ES-I3 (cell line): ENCODE results near the gene PTP4A1.
"Not testable (repeated sequence)": the region's sequence is repeated elsewhere in the genome, so short reads cannot be mapped to it uniquely, and the experiment has no call there.

ENCODE experiments used
- H3K36me3 ChIP-seq: 2 replicates; pipeline ENCODE4 v1.6.1; 2013; ENCODE audit warnings: mild to moderate bottlenecking, low read length, control low read depth, moderate library complexity; ENCODE audit not compliant: insufficient read depth
- H3K4me1 ChIP-seq: 2 replicates; pipeline ENCODE4 v1.6.1; 2013; ENCODE audit warnings: mild to moderate bottlenecking, control low read depth, low read length; ENCODE audit not compliant: insufficient read depth
- H3K9ac ChIP-seq: 2 replicates; pipeline ENCODE4 v1.6.1; 2013; ENCODE audit warnings: low read depth, mild to moderate bottlenecking, low read length, moderate library complexity
- H3K9me3 ChIP-seq: 2 replicates; pipeline ENCODE4 v1.6.1; 2013; ENCODE audit warnings: mild to moderate bottlenecking, low read length, moderate library complexity; ENCODE audit not compliant: control insufficient read depth, insufficient read depth

The PTP4A1 gene

GRCh38 chr6:63584125-63584514 is 11.8 kb downstream of the PTP4A1 start:
- Histone ChIP-seq H3K9ac (no peak overlapping the region), H3K36me3 (peaks cover 22% of the 10 kb centered on the region), H3K9me3 (no peaks in the 10 kb centered on the region), H3K4me1 (no peaks in the 10 kb centered on the region)

GRCh38 chr6:63584566-63584965 is 12.3 kb downstream of the PTP4A1 start:
- Histone ChIP-seq H3K9me3 (no peaks in the 10 kb centered on the region), H3K36me3 (peaks cover 17% of the 10 kb centered on the region), H3K9ac (no peak overlapping the region), H3K4me1 (no peaks in the 10 kb centered on the region)

GRCh38 chr6:63585652-63586051 is 13.4 kb downstream of the PTP4A1 start:
- H3K4me1 ChIP-seq, H3K9me3 ChIP-seq, H3K9ac ChIP-seq, H3K36me3 ChIP-seq: not testable (repeated sequence)

- Histone ChIP-seq H3K4me1 (peaks cover 6% of the 10 kb centered on the region; the same call in 1 of the 2 replicates), H3K9me3 (no peaks in the 10 kb centered on the region), H3K9ac (no peak overlapping the region), H3K36me3 (no peaks in the 10 kb centered on the region)
These were observed 17.7 kb downstream of the PTP4A1 start for GRCh38 chr6:63589952-63590411.

- no peaks in the 10 kb centered on the region for H3K9me3 ChIP-seq
- peaks cover 6% of the 10 kb centered on the region; the same call in 1 of the 2 replicates for H3K4me1 ChIP-seq
- no peaks in the 10 kb centered on the region for H3K36me3 ChIP-seq
- H3K9ac ChIP-seq, result no peak overlapping the region
These were observed 20.6 kb downstream of the PTP4A1 start for GRCh38 chr6:63592886-63593285.

- Histone ChIP-seq H3K36me3 (no peaks in the 10 kb centered on the region), H3K9ac (peak overlapping the region; percentile 89), H3K4me1 (no peaks in the 10 kb centered on the region), H3K9me3 (no peaks in the 10 kb centered on the region)
These were observed 25.1 kb downstream of the PTP4A1 start for GRCh38 chr6:63597141-63598048.

GRCh38 chr6:63598049-63599036 is 26.1 kb downstream of the PTP4A1 start:
- H3K4me1 ChIP-seq, result no peaks in the 10 kb centered on the region
- H3K9ac ChIP-seq, result peak overlapping the region; percentile 89
- no peaks in the 10 kb centered on the region for H3K36me3 ChIP-seq
- no peaks in the 10 kb centered on the region for H3K9me3 ChIP-seq

GRCh38 chr6:63599243-63599642 is 27.0 kb downstream of the PTP4A1 start:
- no peaks in the 10 kb centered on the region for H3K9me3 ChIP-seq
- no peak overlapping the region for H3K9ac ChIP-seq
- H3K36me3 ChIP-seq, result no peaks in the 10 kb centered on the region
- H3K4me1 ChIP-seq, result no peaks in the 10 kb centered on the region

- no peak overlapping the region for H3K9ac ChIP-seq
- H3K9me3 ChIP-seq, result no peaks in the 10 kb centered on the region
- no peaks in the 10 kb centered on the region for H3K4me1 ChIP-seq
- no peaks in the 10 kb centered on the region for H3K36me3 ChIP-seq
These were observed 27.9 kb downstream of the PTP4A1 start for GRCh38 chr6:63600136-63600535.

- Histone ChIP-seq H3K9ac (no peak overlapping the region), H3K36me3 (no peaks in the 10 kb centered on the region), H3K4me1 (no peaks in the 10 kb centered on the region), H3K9me3 (no peaks in the 10 kb centered on the region)
These were observed 37.0 kb downstream of the PTP4A1 start for GRCh38 chr6:63609231-63609630.

GRCh38 chr6:63610944-63611343 is 38.7 kb downstream of the PTP4A1 start:
- Histone ChIP-seq H3K9me3 (no peaks in the 10 kb centered on the region), H3K36me3 (no peaks in the 10 kb centered on the region), H3K9ac (no peak overlapping the region), H3K4me1 (no peaks in the 10 kb centered on the region)

GRCh38 chr6:63611560-63611959 is 39.3 kb downstream of the PTP4A1 start:
- no peaks in the 10 kb centered on the region for H3K4me1 ChIP-seq
- no peaks in the 10 kb centered on the region for H3K36me3 ChIP-seq
- no peak overlapping the region for H3K9ac ChIP-seq
- H3K9me3 ChIP-seq, result no peaks in the 10 kb centered on the region

GRCh38 chr6:63615590-63615989 is 43.3 kb downstream of the PTP4A1 start:
- Histone ChIP-seq H3K9ac (no peak overlapping the region), H3K36me3 (no peaks in the 10 kb centered on the region), H3K9me3 (no peaks in the 10 kb centered on the region), H3K4me1 (no peaks in the 10 kb centered on the region)
